HG02642 (cell line): ENCODE data around the gene EIF5A.

Experiments used
- ATAC-seq: cut with Tn5 transposase; IDR thresholded peaks from one replicate; pipeline ENCODE4 v1.9.1; 2021; ENCODE audit warnings: mild to moderate bottlenecking; ENCODE audit not compliant: unreplicated experiment, poor library complexity

Gene EIF5A

GRCh38 chr17:7311110-7311705, 3.8 kb downstream of the EIF5A start:
- no peak for ATAC-seq

GRCh38 chr17:7312432-7313087, 5.1 kb downstream of the EIF5A start:
- no peak for ATAC-seq

- ATAC-seq, result no peak
These were observed 5.9 kb downstream of the EIF5A start for GRCh38 chr17:7313088-7313889.

GRCh38 chr17:7313890-7314718, 6.7 kb downstream of the EIF5A start:
- no peak for ATAC-seq

GRCh38 chr17:7314719-7315569, 7.5 kb downstream of the EIF5A start, which contains the start of gene GPS2:
GPS2 (minus strand) TSS chr17:7315360; CDS start chr17:7315052, 308 bp downstream.
- peak; percentile 82 for ATAC-seq

- ATAC-seq, result no peak
These were observed 8.3 kb downstream of the EIF5A start for GRCh38 chr17:7315570-7316235.

GRCh38 chr17:7317161-7317803, 9.9 kb downstream of the EIF5A start:
- ATAC-seq, result no peak

- ATAC-seq, result no peak
These were observed 10.9 kb downstream of the EIF5A start for GRCh38 chr17:7318121-7318860.

GRCh38 chr17:7321466-7321865, 14.0 kb downstream of the EIF5A start:
- ATAC-seq, result no peak

- no peak for ATAC-seq
These were observed 15.2 kb downstream of the EIF5A start for GRCh38 chr17:7322520-7323194.

- ATAC-seq, result no peak
These were observed 16.5 kb downstream of the EIF5A start for GRCh38 chr17:7323731-7324437.

GRCh38 chr17:7324438-7324779, 17.0 kb downstream of the EIF5A start:
- ATAC-seq, result no peak

- no peak for ATAC-seq
These were observed 17.7 kb downstream of the EIF5A start for GRCh38 chr17:7325031-7325528.

- no peak for ATAC-seq
These were observed 18.8 kb downstream of the EIF5A start for GRCh38 chr17:7326186-7326585.

GRCh38 chr17:7327056-7327455, 19.6 kb downstream of the EIF5A start:
- no peak for ATAC-seq

GRCh38 chr17:7327501-7327900, 20.1 kb downstream of the EIF5A start:
- ATAC-seq, result no peak

- no peak for ATAC-seq
These were observed 20.6 kb downstream of the EIF5A start for GRCh38 chr17:7328009-7328408.
